Sigmoid colon (tissue), 4 donors: Measurements from ENCODE around the gene TPO.

ENCODE experiments used
- POLR2AphosphoS5 ChIP-seq, 4 donors: sonication (generic); formaldehyde crosslinking; IDR thresholded peaks; one replicate each; pipeline ENCODE4 v1.6.1; 2017; ENCODE audit warnings: antibody characterized with exemption in 4 of 4
- TF ChIP-seq, protein P1 (sequence below), 4 experiments: fragments of 450-650 bp in 3 of 4; fragments of 200-600 bp in 1 of 4; IDR thresholded peaks; one replicate each; pipeline ENCODE4 v1.5.1; 2016 to 2019; ENCODE audit warnings: antibody characterized with exemption in 4 of 4, mild to moderate bottlenecking in 3 of 4, moderate library complexity in 2 of 4

DNA sequence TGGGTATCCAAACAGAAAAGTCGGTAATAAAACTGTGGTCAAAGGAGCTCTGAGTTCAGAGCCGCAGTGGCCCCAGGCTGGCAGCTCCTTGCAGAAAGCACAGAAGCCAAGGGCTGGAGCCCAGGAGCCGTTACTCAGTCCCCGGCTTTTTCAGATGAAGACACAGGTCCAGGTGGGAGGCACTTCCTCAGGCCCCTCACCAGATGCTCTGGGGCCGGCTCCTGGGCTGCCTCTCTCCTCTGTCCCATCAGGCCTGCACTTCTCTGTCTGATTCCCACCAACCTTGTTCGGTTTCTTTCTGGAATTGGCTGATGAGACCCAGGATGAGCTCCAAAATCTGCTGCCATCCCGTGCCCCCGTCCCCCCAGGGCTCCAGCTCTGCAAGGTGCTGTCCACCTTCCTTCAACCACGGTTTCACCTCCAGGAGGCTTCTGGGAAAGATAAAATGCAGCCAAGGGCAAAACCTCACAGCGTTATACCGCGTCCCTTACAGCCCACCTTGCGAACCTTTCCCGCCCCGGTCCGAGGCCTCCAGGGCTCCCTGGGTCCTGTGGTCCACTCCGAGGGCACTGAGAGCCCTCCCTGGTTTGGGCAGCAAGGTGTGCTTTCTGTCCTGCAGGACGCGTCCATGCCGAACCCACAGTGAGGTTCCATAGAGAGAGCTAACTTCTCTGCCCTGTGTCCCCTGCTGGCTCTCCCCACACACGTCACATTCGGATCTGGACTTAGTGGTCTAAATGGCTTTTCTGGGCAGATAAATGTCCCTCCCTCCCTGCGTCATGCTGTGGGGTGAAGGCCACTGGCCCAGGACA, 102.9 kb downstream of the TPO start:
- TF ChIP-seq, protein P1, sequence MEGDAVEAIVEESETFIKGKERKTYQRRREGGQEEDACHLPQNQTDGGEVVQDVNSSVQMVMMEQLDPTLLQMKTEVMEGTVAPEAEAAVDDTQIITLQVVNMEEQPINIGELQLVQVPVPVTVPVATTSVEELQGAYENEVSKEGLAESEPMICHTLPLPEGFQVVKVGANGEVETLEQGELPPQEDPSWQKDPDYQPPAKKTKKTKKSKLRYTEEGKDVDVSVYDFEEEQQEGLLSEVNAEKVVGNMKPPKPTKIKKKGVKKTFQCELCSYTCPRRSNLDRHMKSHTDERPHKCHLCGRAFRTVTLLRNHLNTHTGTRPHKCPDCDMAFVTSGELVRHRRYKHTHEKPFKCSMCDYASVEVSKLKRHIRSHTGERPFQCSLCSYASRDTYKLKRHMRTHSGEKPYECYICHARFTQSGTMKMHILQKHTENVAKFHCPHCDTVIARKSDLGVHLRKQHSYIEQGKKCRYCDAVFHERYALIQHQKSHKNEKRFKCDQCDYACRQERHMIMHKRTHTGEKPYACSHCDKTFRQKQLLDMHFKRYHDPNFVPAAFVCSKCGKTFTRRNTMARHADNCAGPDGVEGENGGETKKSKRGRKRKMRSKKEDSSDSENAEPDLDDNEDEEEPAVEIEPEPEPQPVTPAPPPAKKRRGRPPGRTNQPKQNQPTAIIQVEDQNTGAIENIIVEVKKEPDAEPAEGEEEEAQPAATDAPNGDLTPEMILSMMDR (IDR thresholded peaks at IDR 0.05): no peak
- no peak for TF ChIP-seq POLR2AphosphoS5 (IDR thresholded peaks at IDR 0.05)
